Parathyroid adenoma (tissue), 2 donors: ENCODE data around the gene BASP1.

Source experiments
- H2AFZ ChIP-seq: fragments of 300-600 bp; sonication (generic); one replicate; pipeline ENCODE4 v1.7.0; 2017; ENCODE audit warnings: antibody characterized with exemption, mild to moderate bottlenecking
- H3K27ac ChIP-seq: fragments of 300-600 bp; sonication (generic); one replicate; pipeline ENCODE4 v1.7.0; 2017
- H3K27me3 ChIP-seq: fragments of 300-600 bp; sonication (generic); one replicate; pipeline ENCODE4 v1.7.0; 2017; ENCODE audit warnings: low read length; ENCODE audit not compliant: control insufficient read depth, insufficient read depth
- H3K36me3 ChIP-seq: fragments of 300-600 bp; sonication (generic); one replicate; pipeline ENCODE4 v1.7.0; 2017; ENCODE audit warnings: low read length; ENCODE audit not compliant: control insufficient read depth, insufficient read depth
- H3K4me1 ChIP-seq: fragments of 300-600 bp; sonication (generic); one replicate; pipeline ENCODE4 v1.7.0; 2017; ENCODE audit warnings: control low read depth
- H3K4me2 ChIP-seq: fragments of 300-600 bp; sonication (generic); one replicate; pipeline ENCODE4 v1.7.0; 2017; ENCODE audit warnings: low read length
- H3K4me3 ChIP-seq: fragments of 300-600 bp; sonication (generic); one replicate; pipeline ENCODE4 v1.7.0; 2017; ENCODE audit warnings: low read depth, low read length
- H3K79me2 ChIP-seq: fragments of 300-600 bp; sonication (generic); one replicate; pipeline ENCODE4 v1.7.0; 2017; ENCODE audit warnings: control low read depth
- H3K9ac ChIP-seq: fragments of 300-600 bp; sonication (generic); one replicate; pipeline ENCODE4 v1.7.0; 2017; ENCODE audit warnings: mild to moderate bottlenecking
- H3K9me3 ChIP-seq: fragments of 300-600 bp; sonication (generic); one replicate; pipeline ENCODE4 v1.7.0; 2017; ENCODE audit warnings: low read length; ENCODE audit not compliant: control insufficient read depth
- TF ChIP-seq, protein P1 (sequence below): fragments of 300-600 bp; sonication (generic); IDR thresholded peaks from one replicate; pipeline ENCODE4 v1.7.0; 2017; ENCODE audit warnings: antibody characterized with exemption, mild to moderate bottlenecking
- donor health status: primary hyperparathyroidism.

BASP1 gene

DNA sequence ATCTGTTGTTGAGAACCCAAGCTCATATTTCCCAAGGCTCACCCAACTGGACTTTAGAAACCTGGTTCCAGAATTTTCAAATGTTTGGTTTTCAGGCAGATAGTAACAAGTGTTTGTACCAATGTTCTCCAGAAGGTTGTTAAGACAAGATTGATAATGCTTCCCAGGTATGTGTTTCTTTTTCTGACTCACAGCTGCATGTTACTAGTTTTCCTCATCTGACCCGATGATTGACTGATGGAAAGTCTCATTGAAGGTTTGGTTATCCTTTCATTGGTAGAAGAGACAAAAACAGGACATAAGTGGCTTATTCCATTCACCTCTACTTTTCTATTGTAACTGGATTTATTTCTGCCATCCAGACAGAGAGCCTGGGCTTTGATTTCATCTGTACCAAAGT is 10.4 kb downstream of the BASP1 start:
- Histone ChIP-seq H3K9ac (no peak overlapping the region), H3K4me1 (no peaks in the 10 kb centered on the region), H3K36me3 (no peaks in the 10 kb centered on the region), H3K27me3 (no peaks in the 10 kb centered on the region), H3K9me3 (no peaks in the 10 kb centered on the region), H3K4me2 (no peak overlapping the region), H2AFZ (no peak overlapping the region), H3K4me3 (no peak overlapping the region), H3K27ac (no peak overlapping the region), H3K79me2 (no peaks in the 10 kb centered on the region)
- TF ChIP-seq, protein P1, sequence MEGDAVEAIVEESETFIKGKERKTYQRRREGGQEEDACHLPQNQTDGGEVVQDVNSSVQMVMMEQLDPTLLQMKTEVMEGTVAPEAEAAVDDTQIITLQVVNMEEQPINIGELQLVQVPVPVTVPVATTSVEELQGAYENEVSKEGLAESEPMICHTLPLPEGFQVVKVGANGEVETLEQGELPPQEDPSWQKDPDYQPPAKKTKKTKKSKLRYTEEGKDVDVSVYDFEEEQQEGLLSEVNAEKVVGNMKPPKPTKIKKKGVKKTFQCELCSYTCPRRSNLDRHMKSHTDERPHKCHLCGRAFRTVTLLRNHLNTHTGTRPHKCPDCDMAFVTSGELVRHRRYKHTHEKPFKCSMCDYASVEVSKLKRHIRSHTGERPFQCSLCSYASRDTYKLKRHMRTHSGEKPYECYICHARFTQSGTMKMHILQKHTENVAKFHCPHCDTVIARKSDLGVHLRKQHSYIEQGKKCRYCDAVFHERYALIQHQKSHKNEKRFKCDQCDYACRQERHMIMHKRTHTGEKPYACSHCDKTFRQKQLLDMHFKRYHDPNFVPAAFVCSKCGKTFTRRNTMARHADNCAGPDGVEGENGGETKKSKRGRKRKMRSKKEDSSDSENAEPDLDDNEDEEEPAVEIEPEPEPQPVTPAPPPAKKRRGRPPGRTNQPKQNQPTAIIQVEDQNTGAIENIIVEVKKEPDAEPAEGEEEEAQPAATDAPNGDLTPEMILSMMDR, result no peak

DNA sequence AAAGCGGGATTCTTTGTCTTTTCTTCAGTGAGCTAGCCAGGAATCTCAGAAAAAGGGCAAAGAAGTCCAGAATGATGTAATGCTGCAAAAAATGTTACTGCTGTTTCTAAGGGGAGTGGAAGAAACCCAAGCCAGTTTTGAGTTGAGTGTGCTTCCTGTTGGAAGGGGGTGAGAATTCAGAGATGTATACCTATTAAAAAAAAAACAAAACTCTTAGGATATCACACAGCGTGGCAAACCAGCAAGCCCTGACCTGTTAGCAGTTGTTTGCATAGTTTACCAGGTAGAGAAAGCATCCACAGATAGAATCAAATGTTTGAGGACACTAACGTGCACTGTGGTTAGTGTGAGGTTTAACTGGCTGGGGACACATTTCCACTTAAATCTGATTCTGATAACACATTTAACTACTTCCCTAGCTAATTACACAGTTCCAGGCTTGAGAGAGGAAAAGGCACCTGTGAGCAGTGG is 11.4 kb downstream of the BASP1 start:
- Histone ChIP-seq H2AFZ (no peak overlapping the region), H3K27me3 (no peaks in the 10 kb centered on the region), H3K4me1 (no peaks in the 10 kb centered on the region), H3K9ac (no peak overlapping the region), H3K79me2 (no peaks in the 10 kb centered on the region), H3K4me2 (no peak overlapping the region), H3K4me3 (no peak overlapping the region), H3K27ac (no peak overlapping the region), H3K36me3 (no peaks in the 10 kb centered on the region), H3K9me3 (no peaks in the 10 kb centered on the region)
- TF ChIP-seq, protein P1, result no peak

DNA sequence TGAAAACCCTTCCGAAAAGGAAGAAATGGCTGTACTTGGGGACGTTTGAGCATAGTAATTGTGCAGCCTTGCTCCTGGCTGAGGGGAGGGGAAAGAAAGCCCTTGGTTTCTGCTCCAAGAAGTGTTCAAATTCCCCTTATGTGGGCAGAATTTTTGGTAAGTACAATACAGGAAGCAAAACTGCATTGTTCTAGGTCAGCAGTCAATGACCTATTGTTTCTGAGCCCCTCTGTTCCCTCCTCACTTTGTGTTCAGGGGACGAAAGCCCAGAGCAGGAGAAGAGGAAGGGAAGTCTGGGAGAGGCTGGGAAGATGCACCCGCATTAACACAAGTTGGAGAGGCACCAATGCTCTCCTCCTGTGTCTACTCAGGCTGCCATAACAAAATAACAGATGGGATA is 11.9 kb downstream of the BASP1 start:
- H3K27me3 ChIP-seq, result no peaks in the 10 kb centered on the region
- H3K9ac ChIP-seq, result no peak overlapping the region
- TF ChIP-seq, protein P1, result no peak
- H3K79me2 ChIP-seq, result no peaks in the 10 kb centered on the region
- no peak overlapping the region for H3K4me2 ChIP-seq
- H3K9me3 ChIP-seq, result no peaks in the 10 kb centered on the region
- no peaks in the 10 kb centered on the region for H3K4me1 ChIP-seq
- no peak overlapping the region for H2AFZ ChIP-seq
- H3K36me3 ChIP-seq, result no peaks in the 10 kb centered on the region
- H3K4me3 ChIP-seq, result no peak overlapping the region
- no peak overlapping the region for H3K27ac ChIP-seq

DNA sequence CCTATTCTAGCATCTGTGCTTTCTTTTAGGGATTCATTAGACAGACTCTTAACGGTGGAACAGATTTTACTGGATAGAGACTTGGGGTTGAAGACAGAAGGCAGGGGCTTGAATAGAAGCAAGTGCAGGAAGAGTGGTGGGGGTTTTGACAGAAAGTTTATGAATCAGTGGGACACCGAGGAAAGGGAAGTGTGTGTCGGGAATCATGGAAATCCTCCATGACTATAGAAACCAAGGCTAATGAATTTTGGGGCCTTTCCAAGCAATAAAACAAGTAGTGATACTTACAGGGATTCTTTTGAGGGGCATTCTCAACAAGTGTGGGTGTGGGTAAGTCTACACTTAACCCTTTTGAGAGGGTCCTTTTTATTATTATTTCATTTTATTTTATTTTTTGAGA is 12.8 kb downstream of the BASP1 start:
- H2AFZ ChIP-seq, result no peak overlapping the region

More for the DNA sequence above, 12.8 kb downstream of the BASP1 start:
- no peaks in the 10 kb centered on the region for H3K36me3 ChIP-seq
- TF ChIP-seq, protein P1, result no peak
- no peak overlapping the region for H3K27ac ChIP-seq
- H3K9ac ChIP-seq, result no peak overlapping the region
- H3K79me2 ChIP-seq, result no peaks in the 10 kb centered on the region
- H3K4me1 ChIP-seq, result no peaks in the 10 kb centered on the region
- H3K4me3 ChIP-seq, result no peak overlapping the region
- H3K4me2 ChIP-seq, result no peak overlapping the region
- H3K27me3 ChIP-seq, result no peaks in the 10 kb centered on the region
- no peaks in the 10 kb centered on the region for H3K9me3 ChIP-seq
